Measurements from ENCODE around the gene INSL4. TPM values are rescaled to one million over a fixed set of nuclear protein-coding genes. Genes with fewer than 3 reads are reported as not detected.
A peak's percentile ranks its signal among the peaks of the same experiment; 100 is the strongest.

INSL4 gene
- polyA plus RNA-seq, 1 of the 3 experiments (the other 2 are of a cell fraction), result not detected

DNA sequence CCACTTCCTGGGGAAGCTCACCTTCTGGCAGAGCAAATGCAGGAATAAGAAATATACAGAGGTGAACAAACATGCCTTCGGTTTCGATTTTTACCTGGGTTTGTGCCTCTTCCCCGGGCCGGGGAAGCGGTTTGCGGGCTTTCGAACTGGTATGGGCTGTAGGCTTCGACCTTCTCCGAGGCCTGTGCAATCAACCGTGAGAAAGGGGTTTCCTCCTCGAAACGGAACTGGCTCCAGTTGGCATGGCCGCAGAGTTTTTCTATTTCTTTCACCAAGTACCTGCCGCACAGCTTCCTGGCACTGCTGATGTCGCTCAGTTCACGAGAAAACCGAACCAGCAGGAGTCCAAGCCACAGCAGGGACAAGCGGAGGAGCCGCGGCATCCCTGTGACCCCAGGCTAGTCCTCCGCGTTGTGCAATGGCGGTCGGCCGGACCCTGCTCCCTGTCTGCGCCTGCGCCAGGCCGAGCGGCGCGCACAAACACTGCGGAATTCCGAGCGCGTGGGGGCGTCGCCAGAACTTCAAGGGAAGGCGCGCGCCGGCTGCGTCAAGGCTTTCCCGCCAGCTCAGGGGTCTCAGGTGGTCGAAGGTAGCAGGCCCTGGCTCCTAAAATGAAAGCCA is 45.9 kb upstream of the INSL4 start, which contains the start of gene INSL6 (continued):
- TF ChIP-seq, protein P1, sequence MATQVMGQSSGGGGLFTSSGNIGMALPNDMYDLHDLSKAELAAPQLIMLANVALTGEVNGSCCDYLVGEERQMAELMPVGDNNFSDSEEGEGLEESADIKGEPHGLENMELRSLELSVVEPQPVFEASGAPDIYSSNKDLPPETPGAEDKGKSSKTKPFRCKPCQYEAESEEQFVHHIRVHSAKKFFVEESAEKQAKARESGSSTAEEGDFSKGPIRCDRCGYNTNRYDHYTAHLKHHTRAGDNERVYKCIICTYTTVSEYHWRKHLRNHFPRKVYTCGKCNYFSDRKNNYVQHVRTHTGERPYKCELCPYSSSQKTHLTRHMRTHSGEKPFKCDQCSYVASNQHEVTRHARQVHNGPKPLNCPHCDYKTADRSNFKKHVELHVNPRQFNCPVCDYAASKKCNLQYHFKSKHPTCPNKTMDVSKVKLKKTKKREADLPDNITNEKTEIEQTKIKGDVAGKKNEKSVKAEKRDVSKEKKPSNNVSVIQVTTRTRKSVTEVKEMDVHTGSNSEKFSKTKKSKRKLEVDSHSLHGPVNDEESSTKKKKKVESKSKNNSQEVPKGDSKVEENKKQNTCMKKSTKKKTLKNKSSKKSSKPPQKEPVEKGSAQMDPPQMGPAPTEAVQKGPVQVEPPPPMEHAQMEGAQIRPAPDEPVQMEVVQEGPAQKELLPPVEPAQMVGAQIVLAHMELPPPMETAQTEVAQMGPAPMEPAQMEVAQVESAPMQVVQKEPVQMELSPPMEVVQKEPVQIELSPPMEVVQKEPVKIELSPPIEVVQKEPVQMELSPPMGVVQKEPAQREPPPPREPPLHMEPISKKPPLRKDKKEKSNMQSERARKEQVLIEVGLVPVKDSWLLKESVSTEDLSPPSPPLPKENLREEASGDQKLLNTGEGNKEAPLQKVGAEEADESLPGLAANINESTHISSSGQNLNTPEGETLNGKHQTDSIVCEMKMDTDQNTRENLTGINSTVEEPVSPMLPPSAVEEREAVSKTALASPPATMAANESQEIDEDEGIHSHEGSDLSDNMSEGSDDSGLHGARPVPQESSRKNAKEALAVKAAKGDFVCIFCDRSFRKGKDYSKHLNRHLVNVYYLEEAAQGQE (IDR thresholded peaks at IDR 0.05; ENCODE audit: low read depth, low read length), result no peak
- TF ChIP-seq EP300 (IDR thresholded peaks at IDR 0.05; ENCODE audit: borderline replicate concordance in 1 of 2, low read depth in 1 of 2, low read length in 1 of 2), result no peak
- TF ChIP-seq, protein P2, sequence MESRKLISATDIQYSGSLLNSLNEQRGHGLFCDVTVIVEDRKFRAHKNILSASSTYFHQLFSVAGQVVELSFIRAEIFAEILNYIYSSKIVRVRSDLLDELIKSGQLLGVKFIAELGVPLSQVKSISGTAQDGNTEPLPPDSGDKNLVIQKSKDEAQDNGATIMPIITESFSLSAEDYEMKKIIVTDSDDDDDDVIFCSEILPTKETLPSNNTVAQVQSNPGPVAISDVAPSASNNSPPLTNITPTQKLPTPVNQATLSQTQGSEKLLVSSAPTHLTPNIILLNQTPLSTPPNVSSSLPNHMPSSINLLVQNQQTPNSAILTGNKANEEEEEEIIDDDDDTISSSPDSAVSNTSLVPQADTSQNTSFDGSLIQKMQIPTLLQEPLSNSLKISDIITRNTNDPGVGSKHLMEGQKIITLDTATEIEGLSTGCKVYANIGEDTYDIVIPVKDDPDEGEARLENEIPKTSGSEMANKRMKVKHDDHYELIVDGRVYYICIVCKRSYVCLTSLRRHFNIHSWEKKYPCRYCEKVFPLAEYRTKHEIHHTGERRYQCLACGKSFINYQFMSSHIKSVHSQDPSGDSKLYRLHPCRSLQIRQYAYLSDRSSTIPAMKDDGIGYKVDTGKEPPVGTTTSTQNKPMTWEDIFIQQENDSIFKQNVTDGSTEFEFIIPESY (IDR thresholded peaks at IDR 0.05; ENCODE audit: borderline replicate concordance, low read depth), result no peak
- TF ChIP-seq YY1 (IDR thresholded peaks at IDR 0.05; ENCODE audit: low read depth), result no peak
- no peak for TF ChIP-seq EZH2phosphoT487 (IDR thresholded peaks at IDR 0.05; ENCODE audit: borderline replicate concordance, low read depth)
- TF ChIP-seq, protein P3, sequence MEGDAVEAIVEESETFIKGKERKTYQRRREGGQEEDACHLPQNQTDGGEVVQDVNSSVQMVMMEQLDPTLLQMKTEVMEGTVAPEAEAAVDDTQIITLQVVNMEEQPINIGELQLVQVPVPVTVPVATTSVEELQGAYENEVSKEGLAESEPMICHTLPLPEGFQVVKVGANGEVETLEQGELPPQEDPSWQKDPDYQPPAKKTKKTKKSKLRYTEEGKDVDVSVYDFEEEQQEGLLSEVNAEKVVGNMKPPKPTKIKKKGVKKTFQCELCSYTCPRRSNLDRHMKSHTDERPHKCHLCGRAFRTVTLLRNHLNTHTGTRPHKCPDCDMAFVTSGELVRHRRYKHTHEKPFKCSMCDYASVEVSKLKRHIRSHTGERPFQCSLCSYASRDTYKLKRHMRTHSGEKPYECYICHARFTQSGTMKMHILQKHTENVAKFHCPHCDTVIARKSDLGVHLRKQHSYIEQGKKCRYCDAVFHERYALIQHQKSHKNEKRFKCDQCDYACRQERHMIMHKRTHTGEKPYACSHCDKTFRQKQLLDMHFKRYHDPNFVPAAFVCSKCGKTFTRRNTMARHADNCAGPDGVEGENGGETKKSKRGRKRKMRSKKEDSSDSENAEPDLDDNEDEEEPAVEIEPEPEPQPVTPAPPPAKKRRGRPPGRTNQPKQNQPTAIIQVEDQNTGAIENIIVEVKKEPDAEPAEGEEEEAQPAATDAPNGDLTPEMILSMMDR (IDR thresholded peaks at IDR 0.05), result no peak
- TF ChIP-seq SMC3 (IDR thresholded peaks at IDR 0.05; ENCODE audit: low read depth, low read length), result no peak

DNA sequence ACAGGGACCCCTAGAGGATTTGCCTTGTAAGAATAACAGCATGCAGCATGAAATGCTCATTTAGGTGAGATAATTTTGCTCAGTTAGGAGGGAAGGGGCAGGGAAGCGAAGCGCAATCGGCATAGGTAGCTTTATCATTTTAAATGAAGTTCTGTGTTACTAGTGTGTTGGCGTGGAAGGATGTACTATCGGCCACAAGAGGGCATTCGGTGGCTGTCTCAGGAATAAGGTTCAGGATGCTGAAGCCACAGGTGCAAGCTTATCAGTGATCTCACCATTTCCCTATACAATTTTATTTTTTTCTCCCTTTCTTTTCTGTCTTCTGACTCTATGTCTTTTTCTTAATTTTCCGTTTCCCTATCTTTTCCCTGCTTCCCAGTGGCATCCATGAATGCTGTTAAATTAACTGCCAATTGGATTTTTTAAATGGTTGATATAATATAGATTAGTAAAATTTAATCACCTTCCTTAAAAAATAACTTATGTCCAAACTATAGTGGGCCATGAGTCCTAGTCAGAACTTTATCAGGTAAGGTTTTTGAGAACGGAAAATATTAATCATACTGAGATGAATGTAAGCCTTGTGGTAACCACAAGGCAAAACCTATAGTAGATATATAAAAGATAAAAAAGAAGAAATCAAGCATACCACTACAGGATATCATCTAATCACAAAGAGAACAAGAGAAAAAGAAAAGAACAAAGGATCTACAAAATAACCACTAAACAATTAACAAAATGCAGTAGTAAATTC is 44.6 kb upstream of the INSL4 start:
- DNase-seq, result peak; percentile 68
- POLR2A ChIA-PET, result no interaction called here
- Histone ChIP-seq H2AFZ (ENCODE audit: low read depth) (peak overlapping the region; percentile 34; the same call in 1 of the 2 replicates), H3K4me1 (ENCODE audit: control insufficient read depth in 1 of 2, insufficient read depth in 2 of 2, low read depth in 1 of 2, low read length in 1 of 2) (peaks cover 0 to 5% of the 10 kb centered on the region in 2 experiments; a peak in 1 of 4 replicates), H3K79me2 (ENCODE audit: insufficient read depth) (no peaks in the 10 kb centered on the region), H3K9me3 (no peaks in the 10 kb centered on the region), H3K4me2 (no peak overlapping the region), H3K36me3 (replicated peaks in 1 of 2; ENCODE audit: control insufficient read depth in 1 of 2, insufficient read depth in 2 of 2, low read length in 1 of 2) (no peaks in the 10 kb centered on the region), H4K20me1 (ENCODE audit: insufficient read depth) (no peaks in the 10 kb centered on the region), H3K4me3 (ENCODE audit: low read depth in 2 of 2, low read length in 1 of 2) (peak overlapping the region in 1 of 2 experiments; percentile 40; a peak in 1 of 4 replicates), H3K9me2 (no peaks in the 10 kb centered on the region), H3K27ac (ENCODE audit: low read depth in 2 of 2, low read length in 1 of 2) (no peak overlapping the region), H3K9ac (no peak overlapping the region), H3K27me3 (ENCODE audit: insufficient read depth) (no peaks in the 10 kb centered on the region), H3F3A (replicated peaks; ENCODE audit: insufficient read depth) (no peaks in the 10 kb centered on the region)
- CTCF ChIA-PET, result interaction anchor here (0.5 to 2.6 kb wide), 66 partner anchors 9 to 1840 kb away, joined by 3 to 71 read pairs (median 4); partner anchors contain the start of genes CD274, INSL4, PLGRKT and SLC1A1
- 31% methylated on average over 8 of the region's 8 CpGs for WGBS (ENCODE audit: low lambda C conversion rate)
- TF ChIP-seq RCOR1 (IDR thresholded peaks at IDR 0.05; ENCODE audit: low read length) (0 out of 2 replicates have a peak, but pooled peaks have one; percentile 10), FOXM1 (IDR thresholded peaks at IDR 0.05; ENCODE audit: low read depth) (no peak), MEF2A (IDR thresholded peaks at IDR 0.05; ENCODE audit: borderline replicate concordance, low read depth) (no peak), GABPA (IDR thresholded peaks at IDR 0.05; ENCODE audit: low read depth) (no peak), RXRA (IDR thresholded peaks at IDR 0.05; ENCODE audit: borderline replicate concordance, low read depth) (no peak), GATA2 (CRISPR knock-in tag; IDR thresholded peaks at IDR 0.05) (peak; percentile 53; the same call in 1 of the 2 replicates), RAD21 (IDR thresholded peaks at IDR 0.05; ENCODE audit: low read length) (peak; percentile 93)
- TF ChIP-seq, protein P4, sequence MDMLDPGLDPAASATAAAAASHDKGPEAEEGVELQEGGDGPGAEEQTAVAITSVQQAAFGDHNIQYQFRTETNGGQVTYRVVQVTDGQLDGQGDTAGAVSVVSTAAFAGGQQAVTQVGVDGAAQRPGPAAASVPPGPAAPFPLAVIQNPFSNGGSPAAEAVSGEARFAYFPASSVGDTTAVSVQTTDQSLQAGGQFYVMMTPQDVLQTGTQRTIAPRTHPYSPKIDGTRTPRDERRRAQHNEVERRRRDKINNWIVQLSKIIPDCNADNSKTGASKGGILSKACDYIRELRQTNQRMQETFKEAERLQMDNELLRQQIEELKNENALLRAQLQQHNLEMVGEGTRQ (IDR thresholded peaks at IDR 0.05; ENCODE audit: borderline replicate concordance, low read depth, low read length), result no peak
- TF ChIP-seq, protein P3 (IDR thresholded peaks at IDR 0.05), result peak; percentile 81
- TF ChIP-seq, protein P5, sequence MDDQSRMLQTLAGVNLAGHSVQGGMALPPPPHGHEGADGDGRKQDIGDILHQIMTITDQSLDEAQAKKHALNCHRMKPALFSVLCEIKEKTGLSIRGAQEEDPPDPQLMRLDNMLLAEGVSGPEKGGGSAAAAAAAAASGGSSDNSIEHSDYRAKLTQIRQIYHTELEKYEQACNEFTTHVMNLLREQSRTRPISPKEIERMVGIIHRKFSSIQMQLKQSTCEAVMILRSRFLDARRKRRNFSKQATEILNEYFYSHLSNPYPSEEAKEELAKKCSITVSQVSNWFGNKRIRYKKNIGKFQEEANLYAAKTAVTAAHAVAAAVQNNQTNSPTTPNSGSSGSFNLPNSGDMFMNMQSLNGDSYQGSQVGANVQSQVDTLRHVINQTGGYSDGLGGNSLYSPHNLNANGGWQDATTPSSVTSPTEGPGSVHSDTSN (IDR thresholded peaks at IDR 0.05), result no peak
